SH-SY5Y (cell line): ENCODE results near the gene BAG1.

ENCODE experiments used
- GATA2 ChIP-seq: IDR thresholded peaks from 2 replicates; pipeline ENCODE4 v1.6.1; 2011; ENCODE audit warnings: mild to moderate bottlenecking, low read depth, low read length
- GATA3 ChIP-seq: IDR thresholded peaks from 2 replicates; pipeline ENCODE4 v1.6.1; 2011; ENCODE audit warnings: low read depth, mild to moderate bottlenecking, low read length, moderate library complexity

The BAG1 gene

DNA sequence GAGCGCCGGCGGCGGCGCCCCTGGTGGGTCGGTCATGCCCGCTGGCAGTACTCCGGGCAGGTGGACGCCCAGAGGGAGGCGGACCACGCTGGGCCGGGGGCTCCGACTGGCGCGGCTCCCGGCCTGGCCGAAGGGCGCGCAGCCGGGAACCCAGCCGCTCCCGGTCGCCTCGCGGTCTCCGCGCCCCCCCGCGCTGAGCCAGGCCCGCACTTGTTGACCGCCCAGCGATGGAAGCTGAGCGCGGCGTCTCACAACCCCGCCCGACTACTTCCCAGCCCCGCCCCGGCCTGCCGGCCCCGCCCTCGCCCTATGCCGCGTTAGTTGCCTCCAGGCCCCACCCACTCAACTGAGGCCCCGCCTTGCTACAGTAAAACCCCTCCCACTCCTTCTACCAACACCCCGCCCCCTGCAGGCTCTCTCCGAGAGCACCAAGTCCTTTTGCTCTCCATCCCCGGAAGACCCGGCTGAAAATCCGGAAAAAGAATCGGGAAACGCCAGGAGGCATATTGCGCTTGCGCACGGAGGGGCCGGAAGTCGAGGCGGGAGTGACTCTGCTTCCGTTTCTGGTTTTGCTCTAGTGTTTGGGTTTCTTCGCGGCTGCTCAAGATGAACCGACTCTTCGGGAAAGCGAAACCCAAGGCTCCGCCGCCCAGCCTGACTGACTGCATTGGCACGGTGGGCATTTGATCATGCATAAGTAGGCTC, at the start of gene BAG1, which contains the start of gene CHMP5:
BAG1 (minus strand) TSS at position 236 of the 705 bp plus-strand sequence.
CHMP5 (plus strand) TSS at position 577 of the 705 bp plus-strand sequence; CDS start at position 607, 30 bp downstream.
- TF ChIP-seq GATA3: no peak
- no peak for TF ChIP-seq GATA2

DNA sequence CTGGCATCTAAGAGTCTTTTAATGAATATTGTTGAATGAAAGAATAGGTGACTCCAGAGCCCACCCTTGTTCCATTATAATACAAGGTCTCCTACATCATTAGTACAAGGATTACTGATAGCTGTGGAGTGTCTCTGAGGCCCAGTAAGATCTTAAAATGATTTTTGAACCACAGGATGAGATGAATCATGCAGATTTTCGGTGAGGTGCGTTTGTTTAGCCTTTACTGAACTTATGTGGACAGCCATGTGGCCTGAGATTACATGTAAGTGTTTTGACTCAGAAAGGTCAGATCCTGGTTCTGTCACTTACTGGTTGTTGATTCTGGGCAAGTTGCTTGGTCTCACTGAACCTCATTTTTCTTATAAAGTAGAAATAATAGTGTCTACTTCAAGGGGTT, 47.4 kb upstream of the BAG1 start:
- TF ChIP-seq GATA2: no peak
- no peak for TF ChIP-seq GATA3

DNA sequence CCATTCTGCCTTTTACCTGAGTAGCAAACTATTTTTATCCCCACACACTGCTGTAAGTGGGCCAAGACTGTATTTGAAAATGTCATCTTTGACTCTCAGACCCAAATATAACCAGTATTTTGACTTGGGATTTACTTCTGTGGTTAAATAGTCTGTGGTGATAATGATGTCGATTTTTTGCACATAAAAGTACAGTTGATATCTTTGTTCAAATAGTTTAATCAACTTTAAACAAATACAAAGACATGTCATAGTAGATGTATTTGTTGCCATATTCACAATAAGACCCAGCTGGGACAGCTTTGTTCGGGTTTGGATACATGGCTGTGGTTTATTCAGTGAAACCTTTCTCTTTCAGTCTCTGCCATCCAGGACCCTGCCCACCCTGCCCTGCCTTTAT, 46.2 kb upstream of the BAG1 start:
- TF ChIP-seq GATA3 (no peak), GATA2 (no peak)

DNA sequence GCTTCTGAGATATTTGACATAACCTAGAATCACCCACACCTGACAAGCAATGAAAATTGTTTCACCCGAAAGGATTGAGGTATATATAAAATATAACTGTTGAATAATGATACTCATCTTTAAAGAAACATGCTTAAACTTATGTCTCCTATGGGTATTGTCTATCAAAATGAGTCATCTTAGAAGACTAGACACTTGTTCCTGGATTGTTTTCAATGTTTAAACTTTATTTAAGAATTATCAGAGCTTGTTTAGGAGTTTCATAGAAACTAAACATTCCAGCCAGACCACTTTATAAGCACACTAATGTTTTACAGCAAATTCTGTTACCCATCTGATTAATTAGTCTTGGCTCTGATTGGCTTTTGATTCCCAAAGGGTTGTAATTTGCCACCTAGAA, 45.4 kb upstream of the BAG1 start:
- TF ChIP-seq GATA3 (no peak), GATA2 (no peak)

DNA sequence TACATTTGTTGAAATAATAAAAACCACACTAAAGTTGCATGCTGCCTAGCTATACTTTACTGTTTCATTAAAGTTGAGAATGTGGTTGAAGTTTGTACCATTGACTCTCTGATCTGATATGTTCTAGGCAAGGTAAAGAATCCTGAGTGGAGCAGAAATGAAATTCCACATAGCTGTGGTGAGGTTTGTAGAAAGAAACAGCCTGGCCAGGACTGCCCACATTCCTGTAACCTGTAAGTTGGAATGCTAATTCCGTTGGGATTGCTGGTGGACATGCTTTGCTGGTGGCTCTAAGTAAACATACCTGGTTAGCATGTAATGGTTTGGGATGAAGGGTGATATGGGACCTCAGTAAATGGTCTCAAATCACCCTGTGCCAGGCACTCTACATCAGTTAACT, 42.6 kb upstream of the BAG1 start:
- TF ChIP-seq GATA2 (no peak), GATA3 (no peak)

DNA sequence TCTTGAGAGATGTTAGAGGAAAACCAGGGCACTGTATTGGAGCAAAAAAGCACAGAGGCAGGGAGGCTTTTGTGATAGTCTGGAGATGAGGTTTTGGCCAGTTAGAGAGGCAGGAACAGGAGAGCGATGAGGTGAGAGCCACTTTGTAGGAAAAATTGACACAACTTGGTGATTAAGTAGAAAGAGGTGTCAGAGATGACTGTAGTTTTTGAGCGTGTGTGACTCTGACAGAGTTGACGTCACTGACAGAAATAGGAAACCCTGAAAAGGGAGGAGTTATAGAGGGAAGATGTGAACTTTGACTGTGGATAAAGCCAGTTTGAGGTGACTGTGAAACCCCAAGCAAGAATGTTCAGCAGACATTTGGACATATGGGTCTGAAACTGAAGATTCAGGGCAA, 41.5 kb upstream of the BAG1 start:
- TF ChIP-seq GATA3: no peak
- TF ChIP-seq GATA2: no peak

DNA sequence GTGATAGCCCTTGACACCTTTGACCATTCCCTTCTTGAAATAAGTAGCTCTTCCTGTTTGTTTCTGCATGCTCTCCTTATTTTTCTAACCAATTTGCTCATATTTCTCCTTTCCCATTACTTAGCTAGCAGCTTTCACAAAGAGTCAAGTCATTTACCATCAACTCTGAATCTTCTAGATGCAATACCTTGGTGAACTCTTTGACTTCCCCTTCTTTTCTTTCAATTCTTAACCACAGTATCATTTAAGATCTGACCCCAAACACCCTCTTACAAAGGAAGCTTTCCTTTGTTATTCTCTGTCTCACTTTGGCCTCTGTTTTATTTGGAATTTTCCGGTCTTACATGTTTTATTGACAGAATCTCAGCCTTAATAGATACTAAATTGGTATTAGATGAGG, 39.9 kb upstream of the BAG1 start:
- no peak for TF ChIP-seq GATA3
- no peak for TF ChIP-seq GATA2

DNA sequence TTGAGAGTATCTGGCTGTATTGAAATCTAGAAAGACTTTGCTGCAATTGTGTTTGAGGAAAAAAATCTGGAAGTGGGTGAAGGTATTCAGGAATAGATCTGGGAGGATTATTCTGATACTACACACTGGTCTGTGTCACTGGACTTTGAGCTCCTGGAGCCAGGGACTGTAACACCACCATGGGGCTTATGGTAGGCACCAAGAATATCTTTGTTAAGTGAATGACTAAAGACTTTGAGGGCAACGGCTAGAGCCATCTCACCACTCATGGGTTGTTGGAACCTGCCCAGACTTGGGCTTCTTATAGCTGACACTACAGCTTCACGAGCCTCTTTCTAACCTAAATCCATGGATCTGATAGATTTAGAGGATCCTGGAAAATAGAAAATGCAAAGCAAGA, 36.0 kb upstream of the BAG1 start:
- TF ChIP-seq GATA3 (no peak), GATA2 (no peak)

DNA sequence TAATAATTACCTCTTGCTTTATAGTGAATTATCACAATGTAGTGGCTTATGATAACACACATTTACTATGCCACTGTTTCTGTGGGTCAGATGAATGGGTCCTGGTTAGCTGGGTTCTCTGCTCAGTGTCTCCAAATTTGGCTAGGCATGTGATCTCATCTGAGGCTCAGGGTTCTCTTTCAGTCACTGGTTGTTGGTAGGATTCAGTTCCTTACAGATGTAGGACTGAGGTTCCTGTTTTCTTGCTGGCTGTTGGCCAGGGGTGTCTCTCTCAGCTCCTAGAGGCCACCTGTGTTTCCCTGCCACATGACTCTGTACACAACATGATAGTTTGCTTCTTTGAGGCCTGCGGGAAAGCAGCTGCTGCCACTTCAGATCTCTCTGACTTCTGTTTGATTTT, 32.9 kb upstream of the BAG1 start:
- TF ChIP-seq GATA2: no peak
- TF ChIP-seq GATA3: no peak

DNA sequence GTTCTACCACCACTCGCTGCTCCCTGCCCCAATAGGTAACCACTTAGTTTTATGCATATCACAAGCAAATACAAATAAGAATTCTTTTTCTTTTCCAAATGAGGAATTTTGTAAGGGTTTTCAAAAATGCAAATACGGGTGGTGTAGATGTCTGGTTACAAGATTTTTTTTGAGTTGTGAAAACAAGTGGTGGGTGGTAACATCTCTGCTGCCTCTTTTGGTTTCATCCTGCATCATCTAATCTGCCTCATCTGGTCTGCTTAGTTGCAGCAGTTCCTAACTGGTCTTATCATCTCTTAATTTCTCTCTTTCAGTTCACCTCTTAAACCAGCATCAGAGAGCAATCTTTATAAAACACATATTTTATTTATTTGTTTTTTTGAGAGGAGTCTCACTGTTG, 31.1 kb upstream of the BAG1 start:
- TF ChIP-seq GATA3: no peak
- TF ChIP-seq GATA2: no peak

DNA sequence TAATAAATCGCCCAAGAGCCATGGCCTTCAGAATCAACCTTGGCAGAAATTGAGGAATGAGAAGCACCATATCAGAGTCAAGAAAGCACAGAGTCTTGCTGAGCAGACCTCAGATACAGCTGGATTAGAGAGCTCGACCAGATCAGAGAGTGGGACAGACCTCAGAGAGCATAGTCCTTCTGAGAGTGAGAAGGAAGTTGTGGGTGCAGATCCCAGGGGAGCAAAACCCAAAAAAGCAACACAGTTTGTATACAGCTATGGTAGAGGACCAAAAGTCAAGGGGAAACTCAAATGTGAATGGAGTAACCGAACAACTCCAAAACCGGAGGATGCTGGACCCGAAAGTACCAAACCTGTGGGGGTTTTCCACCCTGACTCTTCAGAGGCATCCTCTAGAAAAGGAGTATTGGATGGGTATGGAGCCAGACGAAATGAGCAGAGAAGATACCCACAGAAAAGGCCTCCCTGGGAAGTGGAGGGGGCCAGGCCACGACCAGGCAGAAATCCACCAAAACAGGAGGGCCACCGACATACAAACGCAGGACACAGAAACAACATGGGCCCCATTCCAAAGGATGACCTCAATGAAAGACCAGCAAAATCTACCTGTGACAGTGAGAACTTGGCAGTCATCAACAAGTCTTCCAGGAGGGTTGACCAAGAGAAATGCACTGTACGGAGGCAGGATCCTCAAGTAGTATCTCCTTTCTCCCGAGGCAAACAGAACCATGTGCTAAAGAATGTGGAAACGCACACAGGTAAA, 30.3 kb upstream of the BAG1 start:
- TF ChIP-seq GATA2 (no peak), GATA3 (no peak)

DNA sequence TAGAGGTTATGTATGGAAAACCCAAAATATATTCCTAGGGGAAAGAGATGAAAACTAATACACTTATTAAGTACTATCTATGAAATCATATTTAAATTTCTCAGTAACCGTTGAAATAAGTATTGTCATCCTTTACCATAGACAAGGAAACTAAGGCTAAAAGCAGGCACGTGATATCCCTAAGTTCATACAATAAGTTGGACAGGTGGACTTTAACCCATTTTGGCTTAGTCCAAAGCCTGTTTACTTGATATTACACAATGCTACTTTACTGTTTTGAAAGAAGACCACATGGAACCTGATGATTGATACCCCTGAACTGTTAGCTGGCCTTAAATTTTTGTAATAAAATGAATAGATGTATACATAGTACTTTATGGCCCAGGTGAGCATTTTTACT, 29.3 kb upstream of the BAG1 start:
- no peak for TF ChIP-seq GATA2
- TF ChIP-seq GATA3: no peak

DNA sequence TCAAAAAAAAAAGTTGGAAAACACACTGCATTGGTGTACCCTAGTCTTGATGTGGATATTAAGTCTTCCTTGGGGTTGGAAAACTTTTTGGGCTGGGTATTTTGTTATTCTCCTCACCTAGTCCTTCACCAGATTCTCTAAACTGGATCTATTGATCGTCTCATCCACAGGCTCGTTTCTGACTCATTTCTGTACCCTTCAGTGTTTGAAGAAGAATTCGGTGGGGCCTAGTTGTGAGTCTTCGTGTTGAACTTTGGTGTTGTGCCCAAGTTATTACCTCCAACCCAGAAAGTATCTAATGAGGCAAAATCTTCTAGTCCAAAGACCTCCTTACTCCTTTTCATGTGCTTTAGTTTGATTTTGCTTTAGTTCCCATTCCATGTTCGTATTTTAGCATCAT, 27.4 kb upstream of the BAG1 start:
- TF ChIP-seq GATA2 (no peak), GATA3 (no peak)

DNA sequence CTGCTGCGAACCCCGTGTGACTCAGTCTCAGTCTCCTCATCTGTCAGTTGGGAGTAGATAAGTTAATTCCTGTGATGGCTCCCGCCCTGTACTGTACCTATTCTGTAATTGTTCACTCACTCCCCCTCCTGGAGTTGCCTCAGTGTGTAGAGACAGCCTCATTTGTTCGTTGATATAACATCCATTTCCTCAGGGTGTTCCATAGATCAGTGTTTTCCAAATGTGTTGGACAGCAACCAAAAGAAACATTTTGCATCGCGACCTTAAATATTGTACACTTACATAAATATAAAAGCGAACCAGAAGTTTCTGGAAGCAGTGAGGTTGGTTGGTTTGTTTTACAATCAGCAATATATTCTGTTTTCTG, 26.5 kb upstream of the BAG1 start:
- no peak for TF ChIP-seq GATA3
- TF ChIP-seq GATA2: no peak
